ENCODE data around the gene CCDC192. TPM values are rescaled to one million over a fixed set of nuclear protein-coding genes. Genes with fewer than 3 reads are reported as not detected.

The CCDC192 gene
- total RNA-seq, 1 donor from 2014 or later, result not detected

- ATAC-seq, result no peak
- no peaks in the 10 kb centered on the region for H3K9me3 ChIP-seq
- intact Hi-C loops (cut with DNase I), result no loop called here
- no peaks in the 10 kb centered on the region for H3K27me3 ChIP-seq
- no peak for DNase-seq
- H3K36me3 ChIP-seq, result no peaks in the 10 kb centered on the region
- TF ChIP-seq CTCF (IDR thresholded peaks at IDR 0.05), result no peak
- no peaks in the 10 kb centered on the region for H3K4me1 ChIP-seq
- no peak overlapping the region for H3K4me3 ChIP-seq
- H3K27ac ChIP-seq, result no peak overlapping the region
These were observed 275.6 kb downstream of the CCDC192 start for GRCh38 chr5:127978738-127979300.

GRCh38 chr5:127979475-127979874 is 276.3 kb downstream of the CCDC192 start:
- ATAC-seq (no peak), DNase-seq (no peak)
- H3K4me1 ChIP-seq, result no peaks in the 10 kb centered on the region
- TF ChIP-seq CTCF (IDR thresholded peaks at IDR 0.05), result no peak
- H3K36me3 ChIP-seq, result no peaks in the 10 kb centered on the region
- H3K27ac ChIP-seq, result no peak overlapping the region
- H3K27me3 ChIP-seq, result no peaks in the 10 kb centered on the region
- intact Hi-C loops (cut with DNase I), result no loop called here
- no peak overlapping the region for H3K4me3 ChIP-seq
- no peaks in the 10 kb centered on the region for H3K9me3 ChIP-seq

- Histone ChIP-seq H3K36me3 (no peaks in the 10 kb centered on the region), H3K27me3 (no peaks in the 10 kb centered on the region), H3K4me3 (no peak overlapping the region), H3K4me1 (no peaks in the 10 kb centered on the region), H3K27ac (no peak overlapping the region), H3K9me3 (no peaks in the 10 kb centered on the region)
- no peak for TF ChIP-seq CTCF (IDR thresholded peaks at IDR 0.05)
- DNase-seq (no peak), ATAC-seq (no peak)
- intact Hi-C loops (cut with DNase I), result no loop called here
These were observed 277.7 kb downstream of the CCDC192 start for GRCh38 chr5:127980843-127981242.

- no peak overlapping the region for H3K4me3 ChIP-seq
- H3K9me3 ChIP-seq, result no peaks in the 10 kb centered on the region
- H3K36me3 ChIP-seq, result no peaks in the 10 kb centered on the region
- no peaks in the 10 kb centered on the region for H3K27me3 ChIP-seq
- TF ChIP-seq CTCF (IDR thresholded peaks at IDR 0.05), result no peak
- no peaks in the 10 kb centered on the region for H3K4me1 ChIP-seq
- no peak overlapping the region for H3K27ac ChIP-seq
- intact Hi-C loops (cut with DNase I), result no loop called here
- ATAC-seq (no peak), DNase-seq (no peak)
These were observed 278.3 kb downstream of the CCDC192 start for GRCh38 chr5:127981498-127981897.

GRCh38 chr5:127985811-127986325 is 282.7 kb downstream of the CCDC192 start:
- ATAC-seq (no peak), DNase-seq (no peak)
- Histone ChIP-seq H3K27ac (no peak overlapping the region), H3K4me3 (no peak overlapping the region), H3K9me3 (no peaks in the 10 kb centered on the region), H3K36me3 (no peaks in the 10 kb centered on the region), H3K27me3 (no peaks in the 10 kb centered on the region), H3K4me1 (no peaks in the 10 kb centered on the region)
- TF ChIP-seq CTCF (IDR thresholded peaks at IDR 0.05), result no peak
- intact Hi-C loops (cut with DNase I), result no loop called here

All from upper lobe of right lung (tissue), 1 donor.